Thymus (tissue), 14 donors: ENCODE measurements around the gene SFN. TPM values are rescaled to one million over a fixed set of nuclear protein-coding genes. Genes with fewer than 3 reads are reported as not detected.
A peak's percentile ranks its signal among the peaks of the same experiment; 100 is the strongest.

Experiments used
- DNase-seq, 9 donors: peaks; one replicate each; pipeline ENCODE4 v3.0.0-alpha.2; 2013; ENCODE audit warnings: low spot score in 9 of 9, low read depth in 6 of 9, missing footprints in 1 of 9
- H3K27ac ChIP-seq, 2 donors: one replicate each; pipeline ENCODE4 v1.5.1; 2013; ENCODE audit warnings: control low read depth in 1 of 2, low read depth in 1 of 2, low read length in 1 of 2, mild to moderate bottlenecking in 1 of 2, moderate library complexity in 1 of 2
- H3K27me3 ChIP-seq, 2 donors: one replicate each; pipeline ENCODE4 v1.5.1; 2013; ENCODE audit warnings: low read length in 1 of 2; ENCODE audit not compliant: control insufficient read depth in 2 of 2, insufficient read depth in 1 of 2
- H3K36me3 ChIP-seq, 2 donors: one replicate each; pipeline ENCODE4 v1.5.1; 2013; ENCODE audit warnings: low read length in 1 of 2, mild to moderate bottlenecking in 1 of 2, moderate library complexity in 1 of 2; ENCODE audit not compliant: control insufficient read depth in 2 of 2, insufficient read depth in 2 of 2
- H3K4me1 ChIP-seq, 2 donors: one replicate each; pipeline ENCODE4 v1.5.1; 2013; ENCODE audit warnings: low read length in 2 of 2; ENCODE audit not compliant: control insufficient read depth in 2 of 2, insufficient read depth in 2 of 2
- H3K4me3 ChIP-seq, 2 donors: one replicate each; pipeline ENCODE4 v1.5.1; 2013; ENCODE audit warnings: low read length in 2 of 2, control low read depth in 1 of 2, mild to moderate bottlenecking in 1 of 2
- H3K9me3 ChIP-seq, 2 donors: one replicate each; pipeline ENCODE4 v1.5.1; 2013; ENCODE audit warnings: low read length in 1 of 2, mild to moderate bottlenecking in 1 of 2; ENCODE audit not compliant: control insufficient read depth in 2 of 2, insufficient read depth in 1 of 2
- WGBS: extraction: QIAGEN DNeasy Blood & Tissue Kit; methylation state at CpG from one replicate; pipeline ENCODE4 v1.1.7; 2013; 5-methylcytosine and 5-hydroxymethylcytosine counted together
- long read RNA-seq, 10 donors: transcript quantifications; one replicate each; lab custom pipeline, GENCODE V29; 2026
- polyA plus RNA-seq: library from polyadenylated mRNA; stranded (reverse); fragments of 200-250 nt; gene quantifications from one replicate; pipeline ENCODE4 v1.2.3, GENCODE V29; 2013
- total RNA-seq: library from RNA; stranded (reverse); fragments of 120-200 nt; gene quantifications from one replicate; pipeline ENCODE4 v1.2.4, GENCODE V29; 2013
- donor health status: healthy.

Gene SFN
- 16.7 TPM for total RNA-seq
- 191 TPM for polyA plus RNA-seq
- long read RNA-seq, donor 1, partial matches to known transcripts, result 0 of 2 reads
- long read RNA-seq, donor 1, other reads (novel, unspliced or antisense), result 0 of 2 reads
- long read RNA-seq, donor 2, transcript SFN-201 (1 exons, 1,320 nt), result major isoform, 18 of 18 reads
- long read RNA-seq, donor 2, partial matches to known transcripts, result 0 of 18 reads
- long read RNA-seq, donor 2, other reads (novel, unspliced or antisense), result 0 of 18 reads
- long read RNA-seq, donor 3, transcript SFN-201 (1 exons, 1,320 nt), result major isoform, 12 of 12 reads
- long read RNA-seq, donor 3, partial matches to known transcripts, result 0 of 12 reads
- long read RNA-seq, donor 3, other reads (novel, unspliced or antisense), result 0 of 12 reads
- long read RNA-seq, donor 4, transcript SFN-201 (1 exons, 1,320 nt), result major isoform, 10 of 10 reads
- long read RNA-seq, donor 4, partial matches to known transcripts, result 0 of 10 reads
- long read RNA-seq, donor 4, other reads (novel, unspliced or antisense), result 0 of 10 reads
- long read RNA-seq, donor 5, transcript SFN-201 (1 exons, 1,320 nt), result major isoform, 33 of 33 reads
- long read RNA-seq, donor 5, partial matches to known transcripts, result 0 of 33 reads
- long read RNA-seq, donor 5, other reads (novel, unspliced or antisense), result 0 of 33 reads
- long read RNA-seq, donor 6, transcript SFN-201 (1 exons, 1,320 nt), result major isoform, 10 of 10 reads
- long read RNA-seq, donor 6, partial matches to known transcripts, result 0 of 10 reads
- long read RNA-seq, donor 6, other reads (novel, unspliced or antisense), result 0 of 10 reads
- long read RNA-seq, donor 7, transcript SFN-201 (1 exons, 1,320 nt), result major isoform, 7 of 7 reads
- long read RNA-seq, donor 7, partial matches to known transcripts, result 0 of 7 reads
- long read RNA-seq, donor 7, other reads (novel, unspliced or antisense), result 0 of 7 reads
- long read RNA-seq, donor 8, partial matches to known transcripts, result 0 of 3 reads
- long read RNA-seq, donor 8, other reads (novel, unspliced or antisense), result 0 of 3 reads
- long read RNA-seq, donor 9, transcript SFN-201 (1 exons, 1,320 nt), result major isoform, 12 of 12 reads
- long read RNA-seq, donor 9, partial matches to known transcripts, result 0 of 12 reads
- long read RNA-seq, donor 9, other reads (novel, unspliced or antisense), result 0 of 12 reads
- long read RNA-seq, donor 10, transcript SFN-201 (1 exons, 1,320 nt), result major isoform, 11 of 11 reads
- long read RNA-seq, donor 10, partial matches to known transcripts, result 0 of 11 reads
- long read RNA-seq, donor 10, other reads (novel, unspliced or antisense), result 0 of 11 reads

- Histone ChIP-seq H3K4me1 (peaks cover 3 to 28% of the 10 kb centered on the region in 2 donors), H3K27me3 (peaks cover 0 to 9% of the 10 kb centered on the region in 2 donors), H3K36me3 (no peaks in the 10 kb centered on the region), H3K9me3 (no peaks in the 10 kb centered on the region), H3K4me3 (peak within 1 kb of the TSS; percentile 74 to 75), H3K27ac (peak within 1 kb of the TSS in 1 of 2 donors; percentile 88)
- DNase-seq, result peak in 1 of 9 donors; percentile 37
- 91% methylated on average over 37 of the region's 37 CpGs for WGBS
Observed at GRCh38 chr1:26862781-26863684, at the start of gene SFN. SFN (plus strand) TSS chr1:26863149; CDS start chr1:26863213, 64 bp downstream.

- DNase-seq, result no peak
- Histone ChIP-seq H3K36me3 (no peaks in the 10 kb centered on the region), H3K4me3 (no peak overlapping the region), H3K9me3 (no peaks in the 10 kb centered on the region), H3K27ac (no peak overlapping the region), H3K4me1 (no peaks in the 10 kb centered on the region), H3K27me3 (no peaks in the 10 kb centered on the region)
- WGBS, result 95% methylated on average over 2 of the region's 2 CpGs
Observed at GRCh38 chr1:26814377-26814776, 48.6 kb upstream of the SFN start.

GRCh38 chr1:26814893-26815292 is 48.1 kb upstream of the SFN start:
- WGBS, result 97% methylated on average over 3 of the region's 3 CpGs
- no peaks in the 10 kb centered on the region for H3K4me1 ChIP-seq

GRCh38 chr1:26820784-26821269 is 42.1 kb upstream of the SFN start:
- WGBS, result 34% methylated on average over 4 of the region's 4 CpGs
- peak overlapping the region; percentile 1 to 27 for H3K4me3 ChIP-seq
- peak overlapping the region; percentile 16 to 65 for H3K27ac ChIP-seq

More at GRCh38 chr1:26814893-26815292, 48.1 kb upstream of the SFN start:
- no peak overlapping the region for H3K27ac ChIP-seq
- no peaks in the 10 kb centered on the region for H3K9me3 ChIP-seq
- H3K36me3 ChIP-seq, result no peaks in the 10 kb centered on the region
- H3K27me3 ChIP-seq, result no peaks in the 10 kb centered on the region
- no peak overlapping the region for H3K4me3 ChIP-seq
- DNase-seq, result no peak

GRCh38 chr1:26822737-26823395 is 40.1 kb upstream of the SFN start:
- Histone ChIP-seq H3K27ac (no peak overlapping the region), H3K4me1 (peaks cover 8 to 25% of the 10 kb centered on the region in 2 donors), H3K9me3 (no peaks in the 10 kb centered on the region), H3K36me3 (no peaks in the 10 kb centered on the region), H3K4me3 (no peak overlapping the region), H3K27me3 (no peaks in the 10 kb centered on the region)
- 98% methylated on average over 4 of the region's 4 CpGs for WGBS
- no peak for DNase-seq

More at GRCh38 chr1:26820784-26821269, 42.1 kb upstream of the SFN start:
- Histone ChIP-seq H3K36me3 (no peaks in the 10 kb centered on the region), H3K27me3 (no peaks in the 10 kb centered on the region), H3K4me1 (peaks cover 5 to 13% of the 10 kb centered on the region in 2 donors), H3K9me3 (no peaks in the 10 kb centered on the region)
- peak in 3 of 9 donors; percentile 22 to 60 (median 36) for DNase-seq

GRCh38 chr1:26824731-26825130 is 38.2 kb upstream of the SFN start:
- Histone ChIP-seq H3K9me3 (no peaks in the 10 kb centered on the region), H3K36me3 (no peaks in the 10 kb centered on the region), H3K4me3 (no peak overlapping the region), H3K27ac (no peak overlapping the region), H3K27me3 (no peaks in the 10 kb centered on the region), H3K4me1 (peaks cover 12 to 37% of the 10 kb centered on the region in 2 donors)
- 99% methylated on average over 3 of the region's 3 CpGs for WGBS
- DNase-seq, result no peak

GRCh38 chr1:26826261-26827105 is 36.5 kb upstream of the SFN start, which contains the start of gene ZDHHC18:
ZDHHC18 (plus strand) TSS chr1:26826688; CDS start chr1:26826805, 117 bp downstream.
- peaks cover 12 to 27% of the 10 kb centered on the region in 2 donors for H3K4me1 ChIP-seq
- no peaks in the 10 kb centered on the region for H3K36me3 ChIP-seq
- peak in 7 of 9 donors; percentile 37 to 76 (median 49) for DNase-seq
- H3K27ac ChIP-seq, result peak within 1 kb of the TSS; percentile 32 to 76
- under 1% methylated on average over 106 of the region's 107 CpGs for WGBS
- H3K9me3 ChIP-seq, result no peaks in the 10 kb centered on the region
- H3K4me3 ChIP-seq, result peak within 1 kb of the TSS; percentile 62 to 84
- H3K27me3 ChIP-seq, result no peaks in the 10 kb centered on the region
